GM18511 (cell line): ENCODE measurements around the gene KPNA6.
A peak's percentile ranks its signal among the peaks of the same experiment; 100 is the strongest.
"Not testable (repeated sequence)": the region's sequence is repeated elsewhere in the genome, so short reads cannot be mapped to it uniquely, and the experiment has no call there.

Experiments
- ATAC-seq: cut with Tn5 transposase; IDR thresholded peaks from one replicate; pipeline ENCODE4 v1.9.1; 2021; ENCODE audit warnings: mild to moderate bottlenecking, moderate library complexity; ENCODE audit not compliant: unreplicated experiment

Gene KPNA6

DNA sequence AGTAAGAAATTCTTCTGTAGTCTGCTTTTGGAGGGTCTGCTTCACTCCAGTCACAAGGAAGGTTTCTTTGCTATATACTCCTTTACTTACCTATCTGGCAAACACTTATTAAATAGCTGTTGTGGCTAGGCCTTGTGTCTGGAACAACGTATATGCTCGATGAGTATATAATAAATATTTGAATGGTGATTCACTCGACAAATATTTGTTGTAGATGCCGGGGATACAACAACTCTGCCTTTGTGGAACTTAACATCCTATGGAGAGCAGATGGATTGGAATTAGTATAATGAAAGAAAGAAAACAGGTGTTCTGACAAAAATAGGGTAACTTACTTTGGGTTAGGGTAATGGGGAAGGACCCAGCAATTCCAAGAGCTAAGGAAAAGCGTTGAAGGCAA lies 31.1 kb downstream of the KPNA6 start:
- ATAC-seq = no peak

GRCh38 chr1:32142446-32143301 lies 34.8 kb downstream of the KPNA6 start:
- ATAC-seq = no peak

DNA sequence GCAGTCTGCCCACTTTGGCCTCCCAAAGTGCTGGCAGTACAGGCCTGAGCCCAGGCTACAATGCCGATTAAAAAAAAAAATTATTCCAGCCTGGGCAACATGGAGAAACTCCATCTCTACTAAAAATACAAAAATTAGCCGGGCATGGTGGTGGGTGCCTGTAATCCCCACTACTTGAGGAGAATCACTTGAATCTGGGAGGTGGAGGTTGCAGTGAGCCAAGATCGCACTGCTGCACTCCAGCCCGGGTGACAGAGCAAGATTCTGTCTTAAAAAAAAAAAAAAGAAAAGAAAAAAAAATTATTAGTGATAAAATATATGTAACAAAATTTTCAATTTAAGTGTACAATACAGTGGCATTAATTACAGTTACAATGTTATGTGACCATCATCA lies 35.4 kb downstream of the KPNA6 start:
- ATAC-seq = not testable (repeated sequence)

DNA sequence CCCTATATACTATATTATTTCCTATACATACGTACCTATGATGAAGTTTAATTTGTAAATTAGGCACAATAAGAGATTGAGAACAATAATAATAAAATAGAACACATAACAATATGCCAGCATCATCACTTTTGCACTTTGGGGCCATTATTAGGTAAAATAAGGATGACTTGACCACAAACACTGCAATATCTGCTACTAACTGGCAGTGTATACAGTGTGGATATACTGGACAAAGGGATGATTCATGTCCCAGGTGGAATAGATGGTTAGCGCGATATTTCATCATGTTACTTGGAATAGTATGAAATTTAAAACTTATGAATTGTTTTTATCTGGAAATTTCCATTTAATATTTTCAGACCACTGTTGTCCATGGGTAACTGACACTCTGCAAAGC lies 36.2 kb downstream of the KPNA6 start:
- no peak for ATAC-seq

DNA sequence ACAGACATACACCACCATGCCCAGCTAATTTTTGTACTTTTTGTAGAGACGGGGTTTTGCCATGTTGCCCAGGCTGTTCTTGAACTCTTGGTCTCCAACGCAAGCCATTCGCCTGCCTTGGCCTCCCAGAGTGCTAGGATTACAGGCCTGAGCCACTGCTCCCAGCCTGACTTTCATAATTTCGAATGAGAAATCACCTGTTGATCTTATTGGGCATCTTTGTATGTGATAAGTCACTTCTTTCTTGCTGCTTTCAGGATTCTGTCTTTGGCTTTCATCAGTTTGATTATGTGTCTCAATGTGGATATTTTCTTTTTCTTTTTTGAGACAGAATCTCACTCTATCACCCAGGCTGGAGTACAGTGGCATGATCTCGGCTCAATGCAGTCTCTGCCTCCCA lies 39.9 kb downstream of the KPNA6 start:
- ATAC-seq = not testable (repeated sequence)

GRCh38 chr1:32150847-32151246 lies 43.0 kb downstream of the KPNA6 start:
- ATAC-seq = no peak

DNA sequence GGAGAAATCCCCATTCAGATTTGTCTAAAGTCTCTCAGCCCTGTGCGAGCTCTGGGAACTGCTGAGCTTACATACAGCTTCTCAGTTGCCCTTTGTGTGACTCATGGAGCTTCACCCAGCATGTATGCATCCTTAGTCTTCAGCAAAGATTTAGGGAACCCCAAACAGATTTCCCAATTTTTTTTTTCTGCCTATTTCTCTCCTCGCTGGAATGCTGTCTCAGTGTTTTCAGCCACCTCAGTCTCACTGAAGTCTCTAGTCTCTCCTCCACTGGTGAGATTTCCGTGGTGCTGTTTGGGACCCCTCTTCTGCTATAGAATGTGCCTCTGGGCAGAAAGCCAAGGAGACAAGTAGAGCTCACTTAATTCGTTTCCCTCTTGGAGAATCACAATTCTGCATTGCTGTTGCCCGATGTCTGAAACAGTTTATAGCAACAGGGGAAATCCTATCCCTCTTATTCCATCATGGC lies 43.5 kb downstream of the KPNA6 start:
- ATAC-seq = no peak

- ATAC-seq = no peak
Measured at GRCh38 chr1:32159189-32159588, 51.3 kb downstream of the KPNA6 start.

GRCh38 chr1:32163405-32163804 lies 55.5 kb downstream of the KPNA6 start:
- ATAC-seq = no peak

DNA sequence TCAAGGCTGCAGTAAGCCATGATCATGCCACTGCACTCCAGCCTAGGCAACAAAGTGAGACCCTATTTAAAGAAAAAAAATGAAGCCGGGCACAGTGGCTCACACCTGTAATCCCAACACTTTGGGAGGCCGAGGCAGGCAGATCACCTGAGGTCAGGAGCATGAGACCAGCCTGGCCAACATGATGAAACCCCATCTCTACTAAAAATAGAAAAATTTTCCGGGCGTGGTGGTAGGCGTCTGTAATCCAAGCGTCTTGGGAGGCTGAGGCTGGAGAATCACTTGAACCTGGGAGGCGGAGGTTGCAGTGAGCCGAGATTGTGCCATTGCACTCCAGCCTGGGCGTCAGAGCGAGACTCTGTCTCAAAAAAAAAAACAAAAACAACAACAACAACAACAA lies 57.8 kb downstream of the KPNA6 start:
- ATAC-seq = not testable (repeated sequence)

DNA sequence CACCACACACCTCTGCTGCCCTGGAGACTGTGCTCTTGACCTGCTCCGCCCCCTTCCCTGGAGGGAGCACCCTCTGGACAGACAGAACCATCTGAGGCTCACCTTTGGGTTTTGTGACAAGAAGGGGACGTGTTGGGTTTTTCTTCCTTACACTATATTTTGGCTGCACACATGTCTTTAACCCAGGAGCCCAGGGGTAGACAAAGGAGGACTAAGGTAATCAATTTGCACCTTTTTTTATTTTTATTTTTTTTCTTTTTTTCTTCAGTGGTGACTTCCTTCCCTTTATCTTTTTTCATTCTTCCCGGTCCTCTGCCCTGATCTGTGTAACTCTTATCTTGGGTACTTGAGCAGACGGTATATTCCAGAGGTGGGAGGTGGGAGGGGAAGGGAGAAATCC lies 63.1 kb downstream of the KPNA6 start:
- no peak for ATAC-seq

- ATAC-seq = no peak
Measured at GRCh38 chr1:32172621-32173245, 64.9 kb downstream of the KPNA6 start.

DNA sequence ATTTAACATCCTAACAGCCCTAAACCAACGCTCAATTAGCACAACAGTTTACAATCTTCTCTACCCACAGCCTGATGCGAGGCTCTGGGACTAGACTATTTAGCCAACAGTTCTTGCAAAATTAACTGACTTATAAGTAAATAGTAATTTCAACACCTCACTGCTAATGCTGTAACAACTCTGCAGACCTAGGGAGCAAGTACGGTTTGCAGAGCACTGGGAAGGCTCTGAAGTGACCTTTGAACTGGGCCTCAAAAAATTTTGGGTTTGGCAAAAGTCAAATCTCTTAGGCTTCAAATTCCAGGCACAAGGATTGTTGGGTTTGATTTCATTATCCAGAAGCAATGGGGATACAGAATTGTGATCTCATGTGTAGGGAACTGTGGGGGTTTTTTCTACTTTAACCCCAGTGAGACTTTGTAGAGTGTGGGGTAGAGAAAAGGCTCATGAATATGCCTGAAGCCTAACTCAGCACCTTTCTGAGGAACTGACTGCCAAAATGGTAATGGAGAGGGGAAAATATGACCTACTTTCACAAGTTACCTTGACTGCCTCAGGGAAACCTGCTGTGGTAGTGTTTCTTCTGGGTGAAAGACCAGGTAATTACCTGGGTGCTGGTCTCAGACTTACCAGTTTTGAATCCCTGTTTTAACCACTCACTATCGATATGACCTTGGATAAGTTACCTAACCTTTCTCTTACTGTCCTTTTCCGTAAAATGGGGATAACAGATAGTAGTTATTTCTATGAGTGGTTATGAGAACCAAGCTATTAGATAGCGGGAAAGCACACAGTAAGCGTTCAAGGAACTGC lies 70.7 kb downstream of the KPNA6 start:
- ATAC-seq = no peak

GRCh38 chr1:32179193-32179442 lies 71.3 kb downstream of the KPNA6 start:
- ATAC-seq = peak; percentile 2

GRCh38 chr1:32179443-32180185 lies 71.8 kb downstream of the KPNA6 start, which contains the start of gene TXLNA:
Gene TXLNA, plus strand, starts transcription at chr1:32179675. Its CDS starts 671 bp downstream, at chr1:32180346.
- peak; percentile 88 for ATAC-seq

- no peak for ATAC-seq
Measured at GRCh38 chr1:32180186-32181060, 72.6 kb downstream of the KPNA6 start.

- ATAC-seq = no peak
Measured at GRCh38 chr1:32181065-32181464, 73.2 kb downstream of the KPNA6 start.

- ATAC-seq = no peak
Measured at GRCh38 chr1:32181563-32181962, 73.7 kb downstream of the KPNA6 start.

DNA sequence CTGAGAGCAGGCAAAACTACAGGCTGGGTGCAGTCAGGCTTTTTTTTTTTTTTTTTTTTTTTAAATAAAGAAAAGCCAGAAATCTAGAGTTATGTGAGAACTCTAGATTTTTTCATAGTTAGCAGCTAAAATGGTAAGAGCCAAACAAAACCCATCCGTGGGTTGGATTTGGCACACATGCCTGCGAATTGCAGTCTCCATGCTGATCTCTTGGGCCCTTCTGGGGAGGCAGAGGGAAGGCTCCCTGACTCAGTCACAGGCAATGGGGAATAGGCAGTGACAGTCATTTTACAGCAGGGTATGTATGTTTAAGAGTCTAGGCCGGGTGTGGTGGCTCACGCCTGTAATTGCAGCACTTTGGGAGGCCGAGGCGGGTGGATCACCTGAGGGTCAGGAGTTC lies 74.2 kb downstream of the KPNA6 start:
- ATAC-seq = no peak

DNA sequence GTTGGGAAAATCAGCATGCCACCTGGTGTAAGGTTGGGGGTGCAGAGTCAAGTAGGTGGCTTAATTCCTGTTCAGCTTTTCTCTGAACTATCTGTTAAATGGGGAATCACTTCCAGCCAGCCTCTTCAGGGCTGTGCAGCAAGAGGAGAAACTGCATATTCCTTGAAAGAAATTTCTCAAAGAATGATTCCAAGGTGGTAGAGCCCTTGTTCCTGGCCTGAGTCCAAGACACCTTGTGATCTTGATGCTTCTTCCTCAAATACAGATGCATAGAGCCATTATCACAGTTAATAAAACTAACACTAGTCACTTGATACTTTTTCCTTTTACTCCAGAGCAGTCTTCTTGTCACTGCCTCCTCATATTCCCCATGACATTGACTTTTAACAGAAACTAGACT lies 76.8 kb downstream of the KPNA6 start:
- no peak for ATAC-seq
